Calu3 (cell line): ENCODE measurements around the gene LRP3. TPM values are rescaled to one million over a fixed set of nuclear protein-coding genes. Genes with fewer than 3 reads are reported as not detected.

Experiments
- BruUV-seq: library from RNA; stranded (reverse); fragments of 400-500 nt; replicated peaks from 2 replicates; lab custom pipeline; 2021; lab: Mats Ljungman, UMichigan
- CTCF ChIA-PET: fragments of 300-600 bp; sonication (Branson Sonifier 250); formaldehyde crosslinking; loops from one replicate; lab custom pipeline; 2022; ENCODE audit warnings: antibody characterized with exemption; lab: Charles Lee
- DNase-seq: peaks from one replicate; pipeline ENCODE4 v3.0.0; 2022
- H3K27ac Mint-ChIP-seq: one replicate; pipeline ENCODE4 v1.8.0; 2022; ENCODE audit warnings: mixed read lengths; ENCODE audit not compliant: unreplicated experiment
- H3K27me3 Mint-ChIP-seq: one replicate; pipeline ENCODE4 v1.8.0; 2022; ENCODE audit warnings: mixed read lengths; ENCODE audit not compliant: unreplicated experiment
- H3K36me3 Mint-ChIP-seq: one replicate; pipeline ENCODE4 v1.8.0; 2022; ENCODE audit warnings: mild to moderate bottlenecking, moderate library complexity, mixed read lengths; ENCODE audit not compliant: insufficient read depth, unreplicated experiment
- H3K4me1 Mint-ChIP-seq: one replicate; pipeline ENCODE4 v1.8.0; 2022; ENCODE audit warnings: mild to moderate bottlenecking, low read depth, mixed read lengths; ENCODE audit not compliant: unreplicated experiment
- H3K4me3 Mint-ChIP-seq: one replicate; pipeline ENCODE4 v1.8.0; 2022; ENCODE audit warnings: mild to moderate bottlenecking, low read depth, moderate library complexity, mixed read lengths; ENCODE audit not compliant: unreplicated experiment
- H3K9me3 Mint-ChIP-seq: one replicate; pipeline ENCODE4 v1.8.0; 2022; ENCODE audit warnings: low read depth, mixed read lengths; ENCODE audit not compliant: unreplicated experiment
- intact Hi-C: fragments of 100-400 bp; cut with micrococcal nuclease; formaldehyde crosslinking; loops from one replicate; pipeline ENCODE4 v1.10.0; 2022; ENCODE audit not compliant: unreplicated experiment
- total RNA-seq: library from RNA; stranded (reverse); gene quantifications from 2 replicates; pipeline ENCODE4 v1.2.3, GENCODE V29; 2022
- TF ChIP-seq, protein P1 (sequence below): fragments of 200-600 bp; IDR thresholded peaks from one replicate; pipeline ENCODE4 v1.8.0; 2022; ENCODE audit warnings: antibody characterized with exemption; ENCODE audit not compliant: unreplicated experiment

LRP3 gene
- total RNA-seq, 1 experiment from 2014 or later: 0.59 TPM

DNA sequence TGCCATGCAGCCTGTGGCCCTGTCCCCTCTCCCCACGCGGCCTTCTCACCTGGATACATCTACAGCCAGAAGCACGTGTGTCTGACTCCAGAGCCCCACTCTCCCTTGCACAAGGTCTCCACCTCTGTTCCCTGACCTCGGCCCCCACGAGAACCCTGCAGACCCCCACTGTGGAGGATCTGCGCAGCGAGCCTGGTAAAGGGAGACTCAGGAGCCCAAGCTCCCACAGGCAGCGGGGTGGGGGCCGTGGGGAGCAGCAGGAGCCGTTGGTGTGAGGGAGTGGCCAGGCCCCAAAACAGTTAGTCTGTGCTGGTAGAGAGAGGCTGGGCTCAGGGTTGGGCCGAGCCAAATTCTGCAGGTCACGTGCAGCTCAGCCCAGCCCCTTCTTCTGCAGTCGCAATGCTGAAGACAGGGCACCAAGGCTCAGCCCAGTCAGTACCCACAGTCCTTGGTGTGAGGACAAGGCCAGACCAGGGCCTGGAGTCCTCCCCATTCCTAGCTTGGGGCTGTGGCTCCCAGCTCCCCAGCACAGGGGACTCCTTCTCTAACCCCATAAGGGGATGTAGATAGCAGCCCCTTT is 60.2 kb downstream of the LRP3 start:
- intact Hi-C loops: no loop called here
- BruUV-seq: no TSS peak
- Mint-ChIP-seq H3K27ac (no peak overlapping the region), H3K36me3 (no peaks in the 10 kb centered on the region), H3K4me1 (no peaks in the 10 kb centered on the region), H3K9me3 (no peaks in the 10 kb centered on the region), H3K4me3 (no peak overlapping the region), H3K27me3 (peaks cover 49% of the 10 kb centered on the region)
- DNase-seq: no peak
- CTCF ChIA-PET: interaction anchor here (0.7 kb wide), 1 partner anchor 525 kb away, joined by 3 read pairs; no protein-coding TSS in a partner anchor
- TF ChIP-seq, protein P1, sequence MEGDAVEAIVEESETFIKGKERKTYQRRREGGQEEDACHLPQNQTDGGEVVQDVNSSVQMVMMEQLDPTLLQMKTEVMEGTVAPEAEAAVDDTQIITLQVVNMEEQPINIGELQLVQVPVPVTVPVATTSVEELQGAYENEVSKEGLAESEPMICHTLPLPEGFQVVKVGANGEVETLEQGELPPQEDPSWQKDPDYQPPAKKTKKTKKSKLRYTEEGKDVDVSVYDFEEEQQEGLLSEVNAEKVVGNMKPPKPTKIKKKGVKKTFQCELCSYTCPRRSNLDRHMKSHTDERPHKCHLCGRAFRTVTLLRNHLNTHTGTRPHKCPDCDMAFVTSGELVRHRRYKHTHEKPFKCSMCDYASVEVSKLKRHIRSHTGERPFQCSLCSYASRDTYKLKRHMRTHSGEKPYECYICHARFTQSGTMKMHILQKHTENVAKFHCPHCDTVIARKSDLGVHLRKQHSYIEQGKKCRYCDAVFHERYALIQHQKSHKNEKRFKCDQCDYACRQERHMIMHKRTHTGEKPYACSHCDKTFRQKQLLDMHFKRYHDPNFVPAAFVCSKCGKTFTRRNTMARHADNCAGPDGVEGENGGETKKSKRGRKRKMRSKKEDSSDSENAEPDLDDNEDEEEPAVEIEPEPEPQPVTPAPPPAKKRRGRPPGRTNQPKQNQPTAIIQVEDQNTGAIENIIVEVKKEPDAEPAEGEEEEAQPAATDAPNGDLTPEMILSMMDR: no peak

DNA sequence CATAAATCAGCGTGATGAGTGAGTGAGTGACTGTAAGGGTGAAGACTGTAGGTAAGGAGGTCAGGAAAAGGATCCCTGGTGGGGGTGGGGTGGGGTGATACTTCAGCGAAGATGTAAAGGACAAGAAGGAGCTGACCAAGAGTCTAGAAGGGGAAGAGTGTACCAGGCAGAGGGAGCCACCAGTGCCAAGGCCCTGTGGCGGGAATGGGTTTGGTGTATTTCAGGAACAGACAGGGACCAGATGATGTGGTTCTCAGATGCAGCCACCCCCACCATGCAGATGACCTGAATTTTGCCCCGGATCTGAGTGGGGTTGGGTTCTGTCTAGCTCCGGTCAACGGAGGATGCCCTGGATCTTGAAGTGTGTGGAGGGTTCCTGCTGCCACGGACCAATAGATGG is 61.7 kb downstream of the LRP3 start:
- no peak for DNase-seq
- Mint-ChIP-seq H3K4me1 (no peaks in the 10 kb centered on the region), H3K27ac (no peak overlapping the region), H3K9me3 (no peaks in the 10 kb centered on the region), H3K27me3 (peaks cover 57% of the 10 kb centered on the region), H3K36me3 (no peaks in the 10 kb centered on the region), H3K4me3 (no peak overlapping the region)
- intact Hi-C loops: no loop called here
- TF ChIP-seq, protein P1: no peak
- CTCF ChIA-PET: interaction anchor here (0.7 to 1.3 kb wide), 2 partner anchors 9 to 109 kb away, joined by 3 read pairs; no protein-coding TSS in a partner anchor
- no TSS peak for BruUV-seq

DNA sequence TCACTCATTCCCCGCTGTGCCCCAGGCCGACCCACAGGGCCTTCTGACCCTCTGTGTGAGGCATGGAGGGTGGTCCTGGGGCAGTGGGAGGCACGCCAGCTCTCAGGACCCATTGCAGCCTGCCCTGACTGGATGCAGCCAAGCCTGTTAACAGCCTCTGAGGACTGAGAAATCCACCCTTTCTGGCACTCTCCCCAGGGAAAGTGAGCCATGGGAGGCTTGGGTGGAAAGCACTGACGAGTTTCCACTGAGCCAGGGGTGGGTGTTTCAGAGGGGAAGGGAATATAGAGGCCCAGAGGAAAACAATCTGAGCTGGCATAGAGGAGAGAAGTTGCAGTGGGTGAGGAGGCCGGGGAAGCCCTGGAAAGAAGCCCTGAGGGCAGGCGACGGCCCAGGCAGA is 62.1 kb downstream of the LRP3 start:
- no peaks in the 10 kb centered on the region for H3K36me3 Mint-ChIP-seq
- no peak for DNase-seq
- CTCF ChIA-PET: interaction anchor here (0.7 to 1.3 kb wide), 2 partner anchors 10 to 121 kb away, joined by 3 to 6 read pairs; no protein-coding TSS in a partner anchor
- no peaks in the 10 kb centered on the region for H3K4me1 Mint-ChIP-seq
- peaks cover 59% of the 10 kb centered on the region for H3K27me3 Mint-ChIP-seq
- no TSS peak for BruUV-seq
- intact Hi-C loops: no loop called here
- H3K9me3 Mint-ChIP-seq: no peaks in the 10 kb centered on the region
- H3K4me3 Mint-ChIP-seq: no peak overlapping the region
- TF ChIP-seq, protein P1: no peak
- no peak overlapping the region for H3K27ac Mint-ChIP-seq

DNA sequence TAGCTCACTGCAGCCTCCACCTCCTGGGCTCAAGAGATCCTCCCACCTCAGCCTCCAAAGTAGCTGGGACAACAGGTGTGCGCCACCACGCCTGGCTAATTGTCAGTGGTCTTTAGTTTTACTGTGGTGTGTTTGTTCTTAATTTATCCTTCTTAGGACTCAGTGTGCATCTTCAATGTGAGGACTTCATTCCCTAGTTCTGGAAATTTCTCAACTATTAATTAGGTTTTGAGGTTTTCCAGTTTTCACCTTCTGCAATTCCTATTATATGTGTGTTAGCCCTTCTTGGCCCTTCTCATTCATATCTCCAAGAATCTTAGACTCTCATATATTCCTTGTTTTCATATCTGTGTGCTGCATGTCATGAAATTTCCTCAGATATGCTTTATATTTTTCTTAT is 63.7 kb downstream of the LRP3 start:
- no TSS peak for BruUV-seq
- Mint-ChIP-seq H3K36me3 (no peaks in the 10 kb centered on the region), H3K27ac (no peak overlapping the region), H3K4me1 (no peaks in the 10 kb centered on the region), H3K27me3 (peaks cover 75% of the 10 kb centered on the region), H3K4me3 (no peak overlapping the region), H3K9me3 (no peaks in the 10 kb centered on the region)
- TF ChIP-seq, protein P1: no peak
- intact Hi-C loops: no loop called here
- CTCF ChIA-PET: no interaction called here
- DNase-seq: no peak

Other genes starting within 250 kb of the LRP3 start
- 31.1 and 33.9 TPM in 2 replicates for gene CEP89, start 222.4 kb upstream of the LRP3 start, total RNA-seq
- 7.3 and 8.4 TPM in 2 replicates for gene FAAP24, start 222.1 kb upstream of the LRP3 start, total RNA-seq
- 46.4 and 63.6 TPM in 2 replicates for gene RHPN2, start 129.4 kb upstream of the LRP3 start, total RNA-seq
- 16.3 and 17.0 TPM in 2 replicates for gene GPATCH1, start 113.1 kb upstream of the LRP3 start, total RNA-seq
- gene WDR88, start 62.2 kb upstream of the LRP3 start, total RNA-seq: 1.1 TPM in 1 of 2 replicates, not detected in the other
- not detected in 2 replicates for gene SLC7A10, start 31.5 kb downstream of the LRP3 start, total RNA-seq
- 1.2 and 1.8 TPM in 2 replicates for gene CEBPA, start 108.2 kb downstream of the LRP3 start, total RNA-seq
- 38.3 and 39.5 TPM in 2 replicates for gene CEBPG, start 179.4 kb downstream of the LRP3 start, total RNA-seq